CD4-positive, alpha-beta T cell treated with Interleukin-6 for 4 hours (primary cell): ENCODE measurements around the gene DUSP14.
"Not testable (repeated sequence)": the region's sequence is repeated elsewhere in the genome, so short reads cannot be mapped to it uniquely, and the experiment has no call there.

Source experiments
- DNase-seq: peaks from one replicate; pipeline ENCODE4 v3.0.0-alpha.2; 2020; ENCODE audit warnings: mixed read lengths

Gene DUSP14

DNA sequence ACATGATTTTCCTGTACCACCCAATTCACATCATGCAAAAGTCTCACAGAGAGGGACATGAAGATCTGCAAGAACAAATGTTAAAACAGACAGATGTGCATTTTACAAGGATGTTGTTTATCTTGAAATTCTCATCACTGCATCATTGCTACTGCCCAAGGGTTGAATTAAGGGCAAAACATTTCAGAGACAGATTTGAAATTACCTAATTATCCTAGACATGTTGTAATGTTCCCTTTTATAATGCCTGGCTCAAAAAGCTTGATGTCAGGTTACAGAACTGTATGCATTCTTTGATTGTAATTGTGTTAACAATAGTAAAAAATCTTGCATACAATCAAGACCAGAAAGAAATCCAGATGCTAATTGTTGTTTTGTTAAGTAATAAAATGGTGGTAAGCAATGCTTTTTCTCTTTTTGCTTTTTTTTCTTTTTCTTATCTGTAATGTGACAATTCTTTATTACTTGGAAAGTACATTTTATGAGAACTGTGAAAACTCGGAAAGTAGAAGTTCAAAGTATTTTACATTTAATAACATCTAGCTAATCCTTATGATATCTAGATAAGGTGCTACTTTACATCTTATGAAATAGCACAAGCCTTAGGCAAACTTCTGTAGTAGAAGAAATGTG lies 3.6 kb upstream of the DUSP14 start:
- no peak for DNase-seq

DNA sequence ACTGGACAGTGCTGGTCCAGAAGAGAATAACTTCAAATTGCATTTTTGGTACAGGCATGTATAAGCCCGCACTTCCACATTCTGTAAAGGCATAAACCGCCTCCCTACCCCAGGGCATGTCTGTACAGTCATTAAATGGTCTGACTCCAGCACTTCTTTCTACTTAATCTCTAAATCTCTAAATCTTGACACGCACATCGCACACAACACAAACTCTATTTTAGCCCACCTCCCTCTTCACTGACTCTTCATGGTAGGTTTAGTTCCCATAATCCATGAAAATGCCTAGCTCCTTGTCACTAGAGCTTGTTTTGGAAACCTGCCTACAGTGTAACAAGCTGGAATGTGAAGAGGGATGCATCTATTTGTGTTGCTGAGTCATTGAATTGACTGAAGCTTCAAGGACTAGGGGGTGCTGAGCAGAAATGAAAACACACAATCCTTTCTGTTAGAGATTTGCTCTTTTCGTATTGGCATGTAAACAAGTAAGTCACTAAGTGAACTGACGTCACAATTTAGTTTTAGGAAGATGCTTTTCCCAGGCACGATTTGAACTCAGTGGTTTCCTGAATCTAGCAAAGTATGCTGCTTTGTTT lies 1.6 kb upstream of the DUSP14 start:
- DNase-seq = no peak

DNA sequence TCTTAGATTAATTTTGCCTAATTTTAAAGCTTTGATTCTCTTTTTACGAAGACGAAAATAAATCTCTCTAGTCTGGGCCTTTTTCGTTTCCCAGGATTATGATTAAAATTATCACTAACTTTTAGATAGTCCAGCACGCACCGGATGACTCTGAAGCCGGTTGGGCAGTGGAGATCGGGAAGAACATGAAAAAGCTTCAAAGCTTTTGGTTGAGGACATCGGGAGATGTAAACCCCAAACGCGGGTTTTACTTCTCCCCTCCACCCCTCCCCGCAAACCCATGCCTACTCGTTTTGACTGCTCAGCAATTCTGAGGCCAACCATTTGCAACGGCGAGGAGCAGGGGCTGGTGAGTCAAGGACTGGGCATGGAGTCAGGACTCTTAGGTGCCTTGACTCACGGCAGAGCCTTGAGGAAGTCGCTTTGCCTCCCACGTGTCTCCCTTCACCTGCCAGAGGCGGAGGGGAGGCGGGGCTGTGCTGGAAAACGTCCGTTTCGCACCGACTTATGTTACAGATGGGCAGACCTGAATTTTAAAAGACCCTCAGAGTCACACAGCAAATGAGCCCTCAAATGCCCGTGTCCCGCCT lies 989 bp upstream of the DUSP14 start:
- peak; percentile 82 for DNase-seq

DNA sequence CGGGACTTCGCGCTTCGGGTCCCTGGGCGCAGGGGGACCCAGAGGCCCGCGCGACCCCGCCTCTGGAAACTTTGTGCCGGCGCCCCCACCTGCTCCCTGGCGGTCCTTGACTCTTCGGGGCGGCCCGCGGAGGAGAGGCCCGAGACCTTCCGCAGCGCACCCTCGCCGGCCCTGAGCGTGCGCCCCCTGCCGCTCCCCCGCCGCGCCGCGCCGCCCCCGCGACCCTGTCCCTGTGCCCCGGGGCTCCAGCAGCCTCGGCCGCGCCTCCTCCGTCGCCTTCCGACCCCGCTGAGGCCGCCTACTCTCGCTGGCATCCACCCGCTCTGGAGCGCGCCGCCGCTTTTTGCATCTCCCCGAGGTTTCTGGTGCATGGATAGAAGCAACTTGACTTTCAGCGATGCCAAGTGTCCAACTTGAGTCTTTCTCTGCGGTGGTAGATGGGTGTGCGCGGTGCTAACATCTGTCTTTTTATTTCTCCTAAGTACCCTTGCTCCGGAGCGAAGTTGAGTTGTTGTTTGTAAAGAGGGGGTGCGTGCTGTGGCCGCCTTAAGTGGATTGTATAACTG lies 414 bp downstream of the DUSP14 start:
- DNase-seq = peak; percentile 76

DNA sequence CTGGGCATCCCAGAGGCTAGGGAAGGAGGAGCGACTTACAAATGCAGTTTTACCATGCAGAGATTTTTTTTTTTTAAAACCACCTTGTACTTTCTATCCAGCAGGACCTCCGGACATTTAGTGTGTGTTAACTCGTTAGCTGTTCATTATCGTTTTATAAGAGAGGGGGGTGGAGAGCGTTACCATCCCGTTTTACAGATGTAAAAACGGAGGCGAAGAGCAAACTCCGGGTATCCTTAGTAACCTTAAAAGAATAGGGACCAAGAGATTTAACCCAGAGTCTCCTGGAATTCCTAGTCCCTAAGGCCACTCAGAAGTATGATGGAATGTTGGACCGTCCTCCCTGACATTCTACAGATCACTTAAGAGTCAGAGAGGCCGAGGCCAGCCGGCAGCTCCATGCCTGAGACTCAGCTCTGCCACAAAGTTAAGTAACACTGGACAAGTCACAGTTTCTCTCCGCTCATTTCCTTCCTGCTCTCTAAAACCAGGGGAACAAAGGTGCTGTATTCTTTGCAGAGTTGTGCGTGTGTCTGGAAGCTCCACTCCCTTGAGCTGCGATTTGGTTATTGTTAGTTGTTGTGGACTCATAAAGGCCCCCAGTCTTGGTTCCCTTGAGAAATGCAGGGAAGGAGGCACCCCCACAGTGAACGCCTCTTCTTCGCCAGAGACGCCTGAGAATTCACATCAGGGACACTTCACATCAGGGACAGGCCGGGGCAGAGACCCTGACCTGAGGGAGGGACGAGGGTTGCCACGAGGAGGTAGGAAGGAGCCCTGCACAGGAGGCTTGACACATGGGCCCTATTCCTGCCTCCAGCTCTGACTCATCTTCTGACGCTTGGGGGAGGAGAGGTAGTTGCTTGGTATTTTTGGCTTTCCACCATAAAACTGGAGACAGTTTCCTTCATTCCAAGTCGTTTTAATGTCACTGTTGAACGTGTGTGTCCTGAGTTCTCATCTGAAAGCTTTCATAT lies 1.2 kb downstream of the DUSP14 start:
- no peak for DNase-seq

DNA sequence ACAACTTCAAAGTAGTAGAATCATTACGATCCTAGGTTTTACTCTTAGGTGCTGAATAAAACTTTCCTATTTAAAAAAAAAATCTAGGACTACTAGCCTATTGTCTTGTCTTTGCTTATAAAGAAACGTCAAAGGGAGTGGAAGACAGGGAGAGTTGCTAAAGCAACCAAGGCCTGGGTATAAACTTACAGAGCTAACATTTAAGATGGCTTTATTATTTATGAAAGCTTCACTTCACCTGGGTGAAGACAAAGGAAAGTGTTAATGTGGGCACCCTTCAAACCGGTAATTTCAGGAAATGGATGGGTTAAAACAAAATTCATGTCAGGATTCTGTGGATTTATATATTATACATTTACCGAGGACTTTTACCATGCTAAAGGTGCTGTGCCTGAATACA lies 2.5 kb downstream of the DUSP14 start:
- DNase-seq = no peak

DNA sequence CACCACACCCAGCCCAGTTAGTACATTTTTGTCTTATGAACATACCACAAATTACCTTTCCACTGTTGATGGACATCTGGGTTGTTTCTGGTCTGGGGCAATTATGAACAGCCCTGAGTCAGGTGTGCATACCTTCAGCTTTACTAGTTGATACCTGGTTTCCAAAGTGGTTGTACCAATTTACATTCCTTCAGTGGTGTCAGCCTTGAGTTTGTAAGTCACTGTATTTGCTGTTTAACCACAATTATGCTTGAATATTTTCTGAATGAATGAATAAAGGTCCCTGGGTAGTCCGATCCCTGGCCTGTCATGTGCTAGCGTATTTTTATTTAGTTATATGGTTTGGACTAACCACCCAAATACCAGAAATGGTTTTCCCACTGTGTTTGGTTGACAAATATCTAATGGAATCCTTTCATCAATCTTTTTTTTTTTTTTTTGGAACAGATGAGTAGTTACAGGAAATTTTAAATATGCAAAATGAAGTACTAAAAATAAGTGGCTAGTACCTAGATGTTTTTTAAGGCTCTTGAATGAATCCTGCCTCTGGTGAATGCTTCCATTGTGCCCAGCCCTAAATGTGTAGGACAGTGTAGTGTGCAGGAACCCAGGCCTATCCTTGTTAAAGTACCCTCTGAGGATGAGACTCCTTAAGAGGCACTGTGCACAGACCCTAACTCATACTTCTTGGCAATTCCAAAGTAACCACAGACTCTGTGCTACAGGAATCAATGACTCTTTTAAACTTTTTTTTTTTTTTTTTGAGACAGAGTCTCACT lies 3.7 kb downstream of the DUSP14 start:
- no peak for DNase-seq

DNA sequence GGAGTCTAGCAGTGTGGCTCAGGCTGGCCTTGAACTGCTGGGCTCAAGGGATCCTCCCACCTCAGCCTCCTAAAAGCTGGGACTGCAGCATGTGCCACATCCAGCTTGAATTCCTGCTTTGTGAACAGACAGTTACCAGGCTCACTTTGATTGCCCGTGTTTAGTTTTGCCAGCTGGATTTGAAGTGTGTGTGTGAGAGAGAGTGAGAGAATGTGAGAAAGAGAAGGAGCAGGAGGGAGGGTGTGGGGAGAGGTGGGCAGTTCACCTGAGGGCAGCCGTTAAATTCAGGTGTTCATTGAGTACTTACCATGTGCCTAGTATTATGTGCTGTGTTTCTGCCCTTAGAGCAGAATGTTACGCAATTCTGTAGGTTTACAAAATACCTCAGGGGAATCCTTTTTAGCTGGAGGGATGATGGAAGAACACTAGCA lies 4.7 kb downstream of the DUSP14 start:
- DNase-seq = no peak

DNA sequence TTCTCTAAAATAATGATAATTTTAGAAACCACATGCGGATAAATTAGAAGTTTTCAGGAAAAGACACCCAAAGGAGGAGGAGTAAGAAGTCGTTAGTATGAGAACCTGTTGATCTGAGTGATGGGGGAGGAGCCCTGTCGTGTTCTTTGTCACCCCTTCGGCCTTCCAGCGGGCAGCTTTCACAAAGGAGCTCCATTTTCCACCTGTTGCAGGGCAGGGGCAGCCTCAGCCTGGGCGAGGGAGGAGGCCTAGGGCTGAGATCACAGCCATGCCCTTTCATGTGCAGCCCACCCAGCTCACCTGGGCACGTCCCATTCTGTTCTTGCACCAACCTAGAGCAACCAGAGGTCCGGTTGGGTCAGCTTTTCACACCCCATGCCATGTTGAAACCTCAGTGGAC lies 5.3 kb downstream of the DUSP14 start:
- DNase-seq = no peak

DNA sequence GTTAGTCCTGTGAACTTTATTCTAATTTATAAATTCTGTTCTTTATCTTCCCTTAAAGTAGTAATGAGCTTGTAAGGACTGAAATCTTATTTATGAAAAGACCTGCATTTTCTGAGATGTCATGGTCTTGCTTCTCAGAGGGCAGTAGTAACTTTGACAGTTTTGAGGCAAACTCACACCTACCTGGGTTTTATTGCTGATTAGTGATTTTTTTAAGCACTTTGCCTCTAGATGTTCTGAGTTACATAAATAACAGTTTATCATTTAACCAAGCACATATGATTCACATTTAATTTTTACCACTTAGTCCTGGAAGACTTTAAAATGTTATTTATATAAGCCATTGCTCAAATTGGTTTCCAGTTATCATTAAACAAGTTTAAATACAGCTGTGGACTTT lies 10.7 kb downstream of the DUSP14 start:
- no peak for DNase-seq

DNA sequence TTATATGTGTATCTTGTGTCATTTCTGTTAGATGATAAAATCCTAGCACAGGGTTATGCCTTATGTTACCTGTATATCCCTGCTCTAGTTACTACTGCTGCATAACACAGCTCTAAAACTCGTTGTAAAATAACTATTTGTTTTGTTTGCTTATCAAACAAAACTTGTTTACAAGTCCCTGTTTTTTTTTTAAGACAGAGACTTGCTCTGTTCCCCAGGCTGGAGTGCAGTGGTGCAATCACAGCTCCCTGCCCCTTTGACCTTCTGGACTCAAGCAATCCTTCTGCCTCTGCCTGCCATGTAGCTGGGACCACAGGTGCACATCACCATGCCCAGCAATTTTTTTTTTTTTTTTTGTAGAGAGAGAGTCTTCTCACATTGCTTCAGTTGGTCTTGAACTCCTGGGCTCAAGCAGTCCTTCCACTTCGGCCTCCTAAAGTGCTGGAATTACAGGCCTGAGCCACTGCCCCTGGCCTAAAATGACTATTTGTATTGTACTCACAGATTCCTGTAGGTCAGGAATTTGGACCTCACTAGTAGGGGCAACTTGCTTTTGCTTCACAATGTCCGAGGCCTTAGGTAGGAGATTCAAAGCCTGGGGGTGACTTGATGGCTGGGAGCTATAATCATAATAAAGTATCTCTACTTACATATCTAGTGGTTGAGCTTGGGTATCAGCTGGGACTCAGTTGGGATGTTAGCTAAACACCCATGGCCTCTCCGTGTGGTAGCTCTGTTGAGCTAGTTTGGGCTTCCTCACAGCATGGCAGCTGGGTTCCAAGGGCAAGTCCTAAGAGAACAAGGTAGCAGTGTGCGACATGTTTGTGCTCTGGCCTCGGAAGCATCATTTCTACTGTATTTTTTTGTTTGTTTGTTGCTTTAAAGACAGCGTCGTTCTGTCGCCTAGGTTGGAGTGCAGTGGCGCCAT lies 12.6 kb downstream of the DUSP14 start:
- DNase-seq = no peak

DNA sequence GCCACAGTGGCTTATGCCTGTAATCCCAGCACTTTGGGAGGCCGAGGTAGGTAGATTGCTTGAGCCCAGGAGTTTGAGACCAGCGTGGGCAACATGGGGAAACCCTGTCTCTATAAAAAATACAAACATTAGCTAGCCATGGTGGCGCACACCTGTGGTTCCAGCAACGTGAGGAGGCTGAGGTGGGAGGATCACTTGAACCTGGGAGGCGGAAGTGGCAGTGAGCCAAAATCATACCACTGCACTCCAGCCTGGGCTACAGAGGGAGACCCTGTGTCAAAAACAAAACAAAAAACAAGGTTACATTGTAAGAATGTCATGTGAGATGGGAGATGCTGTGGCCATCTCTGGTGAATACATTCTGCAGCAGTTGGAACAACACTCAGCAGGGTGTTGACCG lies 13.5 kb downstream of the DUSP14 start:
- no peak for DNase-seq

DNA sequence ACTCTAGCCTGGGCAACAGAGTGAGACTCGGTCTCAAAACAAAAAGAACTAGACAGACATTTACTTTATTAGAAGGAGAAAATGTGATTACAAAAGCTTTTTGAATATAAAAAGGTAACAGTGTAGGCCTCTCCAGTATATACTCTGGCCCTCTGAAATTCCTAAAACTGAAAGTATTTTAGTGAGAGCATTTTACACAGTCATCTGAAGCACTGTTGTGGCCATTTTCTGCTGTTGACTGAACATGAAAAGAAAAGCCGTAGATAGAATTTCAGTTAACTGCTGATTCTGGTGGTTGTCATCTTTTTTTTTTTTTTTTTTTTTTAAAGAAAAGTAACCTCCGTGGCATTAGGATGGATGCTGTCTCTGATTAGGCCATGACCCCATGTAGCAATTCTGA lies 15.6 kb downstream of the DUSP14 start:
- no peak for DNase-seq

DNA sequence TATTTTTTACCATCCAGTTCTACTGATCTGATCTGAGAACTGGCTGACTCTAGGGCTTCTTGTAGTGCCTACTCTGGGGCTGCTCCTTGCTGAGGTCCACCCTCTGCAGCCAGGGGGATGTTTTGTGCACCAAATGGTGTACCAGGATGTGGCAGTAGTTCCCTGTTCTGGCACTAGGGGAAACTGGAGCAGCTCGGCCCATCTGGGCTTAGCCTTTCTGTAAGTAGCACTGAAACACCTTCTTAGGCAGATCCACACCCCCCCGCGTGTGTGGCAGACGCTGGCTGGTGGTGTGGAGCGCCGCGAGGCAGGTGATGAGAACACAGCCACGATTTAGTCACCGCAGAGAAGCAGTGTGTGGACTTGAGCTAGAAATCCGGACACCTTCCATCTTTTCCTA lies 17.0 kb downstream of the DUSP14 start:
- no peak for DNase-seq

DNA sequence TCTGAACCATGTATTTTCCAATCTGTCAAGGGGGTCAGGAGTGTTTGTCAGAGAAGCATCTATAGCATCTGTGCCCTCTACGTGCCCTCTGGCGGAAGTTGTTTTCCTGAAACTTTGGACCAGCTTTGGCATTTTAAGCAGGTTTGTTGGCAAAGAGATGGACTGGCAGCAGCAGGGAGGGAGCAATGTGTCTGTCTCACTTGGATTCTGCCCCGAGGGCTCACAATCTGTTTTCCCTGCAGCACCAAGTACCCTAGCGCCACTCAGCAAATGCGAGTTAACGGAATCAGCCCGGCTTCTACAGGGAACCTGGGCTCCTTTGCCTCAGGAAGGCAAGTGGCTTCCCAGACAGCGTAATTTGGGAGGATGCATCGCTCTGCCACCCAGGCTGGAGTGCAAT lies 17.4 kb downstream of the DUSP14 start:
- DNase-seq = no peak

DNA sequence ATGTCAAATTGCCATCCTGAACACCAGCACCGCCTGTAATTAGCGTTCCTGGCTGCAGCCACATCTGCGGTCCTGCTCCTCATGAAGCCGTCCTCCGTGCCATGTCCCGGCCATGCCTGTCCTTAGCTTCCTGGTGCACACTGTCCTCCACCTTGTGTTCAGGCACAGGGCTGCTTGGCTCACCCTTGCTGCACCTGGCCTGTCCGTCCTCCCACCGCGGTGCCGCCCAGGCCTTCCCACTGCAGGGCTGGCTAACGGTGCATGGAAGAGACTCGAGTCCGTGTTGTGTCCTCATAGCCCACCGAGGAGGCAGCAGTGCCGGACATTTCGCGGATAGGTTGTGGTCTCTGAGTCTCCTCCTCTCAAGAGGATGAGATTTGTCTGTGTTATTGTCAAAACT lies 20.4 kb downstream of the DUSP14 start:
- no peak for DNase-seq

DNA sequence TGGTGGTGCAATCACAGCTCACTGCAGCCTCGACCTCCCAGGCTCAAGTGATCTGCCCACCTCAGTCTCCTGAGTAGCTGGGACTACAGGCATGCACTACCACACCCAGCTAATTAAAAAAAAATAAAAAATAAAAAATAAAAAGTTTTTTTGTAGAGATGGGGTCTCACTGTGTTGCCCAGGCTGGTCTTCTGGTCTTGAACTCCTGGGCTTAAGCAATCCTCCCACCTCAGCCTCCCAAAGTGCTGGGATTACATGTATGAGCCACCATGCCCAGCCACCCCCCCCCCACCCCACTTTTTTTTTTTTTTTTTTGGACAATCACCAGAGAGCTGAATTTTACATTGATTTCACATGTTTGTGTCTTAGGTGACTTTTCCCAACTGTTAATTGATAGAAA lies 22.0 kb downstream of the DUSP14 start:
- not testable (repeated sequence) for DNase-seq

DNA sequence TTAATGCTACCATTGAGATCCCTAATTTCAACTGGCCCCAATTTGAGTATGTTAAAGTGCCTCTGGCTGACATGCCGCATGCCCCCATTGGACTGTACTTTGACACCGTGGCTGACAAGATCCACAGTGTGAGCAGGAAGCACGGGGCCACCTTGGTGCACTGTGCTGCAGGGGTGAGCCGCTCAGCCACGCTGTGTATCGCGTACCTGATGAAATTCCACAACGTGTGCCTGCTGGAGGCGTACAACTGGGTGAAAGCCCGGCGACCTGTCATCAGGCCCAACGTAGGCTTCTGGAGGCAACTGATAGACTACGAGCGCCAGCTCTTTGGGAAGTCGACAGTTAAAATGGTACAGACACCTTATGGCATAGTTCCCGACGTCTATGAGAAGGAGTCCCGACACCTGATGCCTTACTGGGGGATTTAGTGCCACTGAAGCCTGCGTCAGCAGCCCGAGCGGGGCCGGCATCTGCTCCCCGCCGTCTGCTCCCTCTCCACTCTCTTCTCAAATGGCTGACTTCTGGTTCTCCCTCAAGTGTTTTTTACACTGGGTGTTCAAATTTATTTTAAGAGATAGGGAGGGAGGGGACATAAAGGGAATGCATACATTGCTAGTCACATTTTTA lies 22.9 kb downstream of the DUSP14 start:
- no peak for DNase-seq

DNA sequence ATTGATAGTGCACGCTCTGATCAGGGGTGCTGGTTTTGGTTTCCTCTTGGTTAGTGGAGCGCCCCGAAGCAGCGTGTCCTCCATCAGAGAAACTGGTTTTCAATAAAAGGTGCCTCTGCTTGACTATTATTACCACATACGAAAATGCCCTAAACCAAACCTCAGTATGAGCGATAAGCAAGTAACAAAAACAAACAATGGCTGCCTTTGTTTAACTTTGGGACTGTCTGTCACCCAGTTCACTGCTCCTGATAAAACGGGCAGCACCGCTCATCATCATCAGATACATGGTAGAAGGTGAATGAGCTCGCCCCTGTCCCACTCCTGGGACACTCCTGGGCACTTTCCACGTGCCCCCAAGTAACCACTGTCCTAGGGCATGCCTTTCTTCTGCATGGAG lies 24.0 kb downstream of the DUSP14 start:
- DNase-seq = no peak

DNA sequence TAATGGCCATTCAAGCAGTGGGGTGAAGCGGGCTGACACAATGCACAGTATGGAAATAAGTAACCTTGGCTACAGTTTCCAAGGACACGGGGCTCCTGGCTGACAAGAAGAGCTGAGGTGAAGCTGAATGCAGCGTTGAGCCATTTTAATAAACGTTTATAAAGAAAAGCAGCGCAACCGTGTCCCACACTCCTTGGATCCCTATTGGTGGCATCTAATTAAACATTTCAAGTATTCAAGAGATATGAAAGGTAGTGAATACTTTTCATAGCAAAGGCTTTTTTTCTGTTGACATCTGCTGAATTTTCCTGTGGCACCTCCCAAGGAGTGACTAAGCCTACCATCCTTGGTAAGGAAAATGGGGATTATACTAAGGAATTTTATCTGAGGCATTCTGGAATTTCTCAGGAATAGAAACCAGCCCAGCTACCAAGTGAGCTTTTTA lies 26.5 kb downstream of the DUSP14 start:
- no peak for DNase-seq

DNA sequence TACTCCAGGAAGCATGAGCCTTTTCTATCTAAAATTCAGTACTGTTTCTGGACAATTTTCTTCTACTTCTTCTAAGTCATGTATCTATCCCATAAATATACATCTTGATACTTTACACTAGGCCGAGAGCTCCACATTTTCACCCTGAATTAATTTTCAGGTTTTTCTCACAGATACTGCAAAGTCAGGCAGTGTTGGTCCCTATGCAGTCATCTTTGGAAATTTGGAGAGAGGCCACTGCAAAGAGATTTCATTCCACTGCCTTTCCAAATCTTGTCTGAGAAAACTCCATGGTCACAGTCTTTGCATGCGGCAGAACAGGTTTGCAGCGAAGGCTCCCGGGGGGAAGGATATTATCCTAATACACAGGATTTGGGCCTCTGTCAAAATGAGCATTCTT lies 28.2 kb downstream of the DUSP14 start:
- no peak for DNase-seq
